SKM-1 treated with dmso at 0.1 percent for 144 hours (cell line): ENCODE data around the gene KLHL2.
"Not testable (repeated sequence)": the region's sequence is repeated elsewhere in the genome, so short reads cannot be mapped to it uniquely, and the experiment has no call there.

Experiments used
- DNase-seq: peaks from one replicate; lab custom pipeline; 2025; ENCODE audit not compliant: unreplicated experiment; lab: John Stamatoyannopoulos, UW

KLHL2 gene

GRCh38 chr4:165201806-165202205 is 5.6 kb upstream of the KLHL2 start:
- no peak for DNase-seq

GRCh38 chr4:165203541-165204461 is 3.6 kb upstream of the KLHL2 start:
- no peak for DNase-seq

- peak; percentile 43 for DNase-seq
Measured at GRCh38 chr4:165204462-165204830, 2.9 kb upstream of the KLHL2 start.

- no peak for DNase-seq
Measured at GRCh38 chr4:165207016-165207430, 338 bp upstream of the KLHL2 start.

GRCh38 chr4:165208221-165208652 is 876 bp downstream of the KLHL2 start:
- no peak for DNase-seq

- no peak for DNase-seq
Measured at GRCh38 chr4:165208741-165209388, 1.5 kb downstream of the KLHL2 start.

- no peak for DNase-seq
Measured at GRCh38 chr4:165209796-165210195, 2.4 kb downstream of the KLHL2 start.

GRCh38 chr4:165210566-165210965 is 3.2 kb downstream of the KLHL2 start:
- no peak for DNase-seq

GRCh38 chr4:165212647-165213046 is 5.3 kb downstream of the KLHL2 start:
- DNase-seq, result not testable (repeated sequence)

- not testable (repeated sequence) for DNase-seq
Measured at GRCh38 chr4:165213404-165213803, 6.0 kb downstream of the KLHL2 start.

- DNase-seq, result not testable (repeated sequence)
Measured at GRCh38 chr4:165213991-165214709, 6.8 kb downstream of the KLHL2 start.

GRCh38 chr4:165215034-165215751 is 7.8 kb downstream of the KLHL2 start:
- not testable (repeated sequence) for DNase-seq

GRCh38 chr4:165215761-165216487 is 8.6 kb downstream of the KLHL2 start:
- DNase-seq, result not testable (repeated sequence)

GRCh38 chr4:165217325-165217724 is 10.0 kb downstream of the KLHL2 start:
- DNase-seq, result no peak

GRCh38 chr4:165221306-165221705 is 13.9 kb downstream of the KLHL2 start:
- not testable (repeated sequence) for DNase-seq

- not testable (repeated sequence) for DNase-seq
Measured at GRCh38 chr4:165221993-165222650, 14.8 kb downstream of the KLHL2 start.

GRCh38 chr4:165222651-165222994 is 15.3 kb downstream of the KLHL2 start:
- peak; percentile 20 for DNase-seq

- not testable (repeated sequence) for DNase-seq
Measured at GRCh38 chr4:165227401-165227800, 20.0 kb downstream of the KLHL2 start.

GRCh38 chr4:165229490-165230200 is 22.3 kb downstream of the KLHL2 start:
- not testable (repeated sequence) for DNase-seq
